Stimulated activated CD8-positive, alpha-beta memory T cell treated with anti-CD3 and anti-CD28 coated beads, Interleukin-4, amount 100 ng/mL, for 1 hour (primary cell): ENCODE data around the gene MAPK13.

Experiments used
- DNase-seq, 2 donors: peaks; one replicate each; pipeline ENCODE4 v3.0.0-alpha.2; 2020; ENCODE audit warnings: low read depth in 2 of 2, low spot score in 1 of 2

Gene MAPK13

GRCh38 chr6:36142971-36143838, 12.9 kb downstream of the MAPK13 start:
- DNase-seq = no peak

- no peak for DNase-seq
Measured at GRCh38 chr6:36145495-36145894, 15.2 kb downstream of the MAPK13 start.

- DNase-seq = no peak
Measured at GRCh38 chr6:36147294-36147693, 17.0 kb downstream of the MAPK13 start.

- no peak for DNase-seq
Measured at GRCh38 chr6:36149476-36149875, 19.2 kb downstream of the MAPK13 start.

- DNase-seq = no peak
Measured at GRCh38 chr6:36150283-36150682, 20.0 kb downstream of the MAPK13 start.

- DNase-seq = no peak
Measured at GRCh38 chr6:36154286-36154685, 24.0 kb downstream of the MAPK13 start.

- no peak for DNase-seq
Measured at GRCh38 chr6:36155662-36156061, 25.3 kb downstream of the MAPK13 start.

GRCh38 chr6:36160147-36160760, 29.9 kb downstream of the MAPK13 start:
- DNase-seq = no peak

- no peak for DNase-seq
Measured at GRCh38 chr6:36169023-36170007, 39.0 kb downstream of the MAPK13 start.

GRCh38 chr6:36170704-36171103, 40.4 kb downstream of the MAPK13 start:
- no peak for DNase-seq

GRCh38 chr6:36171573-36171972, 41.3 kb downstream of the MAPK13 start:
- DNase-seq = no peak

- DNase-seq = no peak
Measured at GRCh38 chr6:36177166-36177565, 46.9 kb downstream of the MAPK13 start.

GRCh38 chr6:36178544-36178943, 48.2 kb downstream of the MAPK13 start:
- no peak for DNase-seq

GRCh38 chr6:36180126-36180525, 49.8 kb downstream of the MAPK13 start:
- no peak for DNase-seq

- no peak for DNase-seq
Measured at GRCh38 chr6:36184311-36184710, 54.0 kb downstream of the MAPK13 start.

GRCh38 chr6:36186199-36186598, 55.9 kb downstream of the MAPK13 start:
- no peak for DNase-seq

- DNase-seq = no peak
Measured at GRCh38 chr6:36187446-36187845, 57.1 kb downstream of the MAPK13 start.
